HG03159 (cell line): ENCODE data around the gene PCSK5.

Source experiments
- ATAC-seq: cut with Tn5 transposase; IDR thresholded peaks from one replicate; pipeline ENCODE4 v1.9.1; 2021; ENCODE audit warnings: mild to moderate bottlenecking, moderate library complexity; ENCODE audit not compliant: unreplicated experiment

Gene PCSK5

DNA sequence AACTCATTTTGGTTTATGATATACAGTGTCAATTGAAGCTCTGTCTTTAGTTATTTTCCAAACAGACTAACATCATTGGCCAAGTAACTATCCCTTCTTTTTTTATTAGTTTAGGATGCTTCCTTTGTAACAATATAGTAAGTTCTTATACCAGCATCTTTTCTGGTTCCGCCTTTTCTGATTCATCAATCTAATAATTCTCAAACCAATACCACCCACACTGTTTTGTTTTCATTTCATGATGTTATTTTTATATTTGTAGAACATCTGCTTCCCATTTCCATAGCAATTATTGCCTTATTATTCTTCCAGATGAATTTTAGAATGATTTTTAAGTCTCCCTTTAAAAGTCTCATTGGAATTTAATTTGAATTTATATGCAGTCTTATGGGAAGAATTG is 285.7 kb downstream of the PCSK5 start:
- no peak for ATAC-seq

GRCh38 chr9:76177931-76178330 is 287.5 kb downstream of the PCSK5 start:
- ATAC-seq, result no peak

DNA sequence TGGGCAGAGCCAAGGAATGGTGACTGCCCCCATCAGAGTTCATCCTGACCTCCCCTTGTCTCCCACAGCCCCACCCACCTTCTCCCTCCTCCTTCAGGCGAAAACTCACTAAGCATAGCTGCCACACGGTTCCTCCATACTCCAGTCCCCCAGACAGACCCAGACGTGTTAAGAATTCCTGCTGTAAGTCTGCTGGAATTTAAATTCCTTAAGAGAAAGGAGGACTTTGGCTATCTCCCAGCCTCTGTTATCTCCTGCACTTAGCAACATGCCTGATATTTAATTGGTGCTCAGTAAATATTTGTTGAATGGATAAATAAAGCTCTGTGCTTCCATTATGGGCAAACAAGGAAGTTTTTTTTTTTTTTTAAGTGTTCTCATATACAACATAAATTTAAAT is 290.1 kb downstream of the PCSK5 start:
- ATAC-seq, result no peak

DNA sequence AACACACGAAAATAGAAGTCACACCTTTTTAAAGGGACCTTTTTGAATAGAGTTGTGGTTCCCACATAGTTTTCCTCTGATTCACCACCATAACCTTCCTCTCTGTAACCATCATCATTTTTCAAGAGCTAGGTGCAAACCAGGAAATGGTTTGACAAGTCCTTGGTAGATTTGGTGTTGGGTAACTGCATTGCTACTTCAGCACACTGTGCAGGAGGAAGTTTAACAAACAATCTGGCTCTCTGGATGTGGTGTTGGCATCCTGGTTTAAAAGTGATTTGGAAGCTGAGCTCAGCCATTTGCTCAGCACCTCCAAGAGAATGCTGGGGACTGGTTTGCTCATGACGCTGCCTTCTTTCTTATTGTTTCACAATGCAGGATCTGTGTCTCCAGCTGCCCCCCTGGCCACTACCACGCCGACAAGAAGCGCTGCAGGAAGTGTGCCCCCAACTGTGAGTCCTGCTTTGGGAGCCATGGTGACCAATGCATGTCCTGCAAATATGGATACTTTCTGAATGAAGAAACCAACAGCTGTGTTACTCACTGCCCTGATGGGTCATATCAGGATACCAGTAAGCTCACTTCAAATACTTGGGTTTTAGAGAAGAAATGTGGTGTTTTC is 290.7 kb downstream of the PCSK5 start:
- ATAC-seq, result no peak

DNA sequence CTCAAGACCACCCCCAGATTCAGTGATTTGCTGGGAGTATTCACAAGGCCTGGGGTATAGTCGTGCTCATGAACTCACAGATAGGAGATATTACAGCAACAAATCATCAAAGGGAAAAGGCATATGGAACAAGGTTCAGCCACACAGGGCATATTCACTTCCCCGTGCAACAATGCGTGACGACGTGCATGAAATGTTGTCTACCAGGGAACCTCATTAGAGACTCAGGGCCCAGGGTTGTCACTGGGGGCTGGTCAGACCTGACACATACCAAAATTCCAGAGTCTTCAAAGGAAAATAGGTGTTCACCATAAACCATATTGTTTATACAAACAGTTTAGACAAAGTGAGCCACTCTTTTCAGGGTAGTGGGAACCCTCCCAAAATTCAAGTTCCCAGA is 291.3 kb downstream of the PCSK5 start:
- no peak for ATAC-seq

DNA sequence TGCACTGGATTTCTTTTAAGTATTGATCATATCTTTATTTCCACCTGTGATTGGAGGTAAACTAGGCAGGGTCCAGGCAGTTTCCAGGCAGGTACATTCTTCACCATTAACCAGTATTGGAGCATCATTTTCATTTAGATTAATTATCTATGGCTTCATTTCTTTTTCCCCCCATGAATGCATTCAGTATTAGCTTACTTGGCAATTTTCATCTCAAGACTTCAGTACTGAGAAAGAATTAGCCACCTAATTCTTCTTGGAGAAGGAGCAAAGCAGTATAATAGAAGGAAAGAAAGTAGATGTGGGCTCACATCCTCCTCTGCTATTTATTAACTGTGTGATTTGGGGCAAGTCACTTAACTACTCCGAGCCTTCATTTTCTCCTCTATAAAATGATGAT is 295.0 kb downstream of the PCSK5 start:
- ATAC-seq, result no peak

- no peak for ATAC-seq
Measured at GRCh38 chr9:76188286-76188685, 297.8 kb downstream of the PCSK5 start.

DNA sequence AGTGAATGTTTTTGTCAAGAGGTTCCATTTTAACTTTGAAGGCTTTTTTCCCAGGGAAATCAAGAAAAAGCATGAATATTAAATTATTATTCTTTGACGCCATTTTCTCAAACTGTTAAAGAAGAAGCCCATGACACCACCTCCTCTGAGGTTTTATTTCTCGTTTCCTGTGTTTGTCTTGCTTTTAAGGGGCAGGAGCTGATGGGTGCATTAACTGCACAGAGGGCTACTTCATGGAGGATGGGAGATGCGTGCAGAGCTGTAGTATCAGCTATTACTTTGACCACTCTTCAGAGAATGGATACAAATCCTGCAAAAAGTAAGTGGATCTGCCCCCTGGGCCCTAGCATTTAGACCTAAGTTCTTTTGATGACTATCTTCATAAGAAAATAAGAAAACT is 298.4 kb downstream of the PCSK5 start:
- ATAC-seq, result no peak

GRCh38 chr9:76191493-76191892 is 301.0 kb downstream of the PCSK5 start:
- ATAC-seq, result no peak

DNA sequence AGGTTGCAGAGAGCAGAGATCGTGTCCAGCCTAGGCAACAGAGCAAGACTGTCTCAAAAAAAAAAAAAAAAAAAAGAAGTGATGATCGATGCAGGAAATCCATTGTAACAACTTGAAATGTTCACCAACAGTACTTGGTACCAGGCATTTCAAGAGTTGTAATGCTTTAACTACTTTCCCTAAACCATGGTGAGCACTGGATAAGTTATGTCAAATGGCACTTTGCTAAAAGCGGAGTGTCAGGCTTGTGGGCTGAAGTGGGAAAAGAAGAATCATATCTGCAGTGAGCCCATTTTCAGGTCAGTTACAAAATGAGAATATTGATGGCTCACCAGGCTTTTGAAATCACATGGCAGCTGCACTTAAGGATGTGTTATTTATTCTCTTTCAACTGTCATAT is 301.5 kb downstream of the PCSK5 start:
- ATAC-seq, result no peak

GRCh38 chr9:76194896-76195295 is 304.4 kb downstream of the PCSK5 start:
- ATAC-seq, result no peak

- no peak for ATAC-seq
Measured at GRCh38 chr9:76198336-76198735, 307.9 kb downstream of the PCSK5 start.

DNA sequence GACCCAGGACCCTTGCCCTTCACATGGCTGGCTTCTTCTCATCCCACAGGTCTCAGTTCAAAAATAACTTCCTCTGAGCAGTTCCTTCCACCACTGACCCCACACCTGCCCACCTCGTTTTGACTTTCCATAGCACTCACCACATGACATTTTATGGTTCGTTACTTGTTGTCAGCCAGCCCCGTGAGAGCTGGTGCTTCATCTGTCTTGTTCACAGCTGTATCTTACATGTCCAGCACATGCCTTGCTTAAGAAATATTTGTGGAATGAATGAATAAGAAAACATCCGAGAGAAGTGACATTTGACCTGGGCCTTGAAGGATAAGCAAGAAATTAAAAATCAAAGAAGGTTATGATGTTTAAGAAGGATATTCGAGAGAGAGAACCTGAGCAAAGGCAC is 309.8 kb downstream of the PCSK5 start:
- no peak for ATAC-seq

- no peak for ATAC-seq
Measured at GRCh38 chr9:76200745-76201144, 310.3 kb downstream of the PCSK5 start.

GRCh38 chr9:76203373-76203772 is 312.9 kb downstream of the PCSK5 start:
- no peak for ATAC-seq

- no peak for ATAC-seq
Measured at GRCh38 chr9:76206821-76207220, 316.3 kb downstream of the PCSK5 start.

DNA sequence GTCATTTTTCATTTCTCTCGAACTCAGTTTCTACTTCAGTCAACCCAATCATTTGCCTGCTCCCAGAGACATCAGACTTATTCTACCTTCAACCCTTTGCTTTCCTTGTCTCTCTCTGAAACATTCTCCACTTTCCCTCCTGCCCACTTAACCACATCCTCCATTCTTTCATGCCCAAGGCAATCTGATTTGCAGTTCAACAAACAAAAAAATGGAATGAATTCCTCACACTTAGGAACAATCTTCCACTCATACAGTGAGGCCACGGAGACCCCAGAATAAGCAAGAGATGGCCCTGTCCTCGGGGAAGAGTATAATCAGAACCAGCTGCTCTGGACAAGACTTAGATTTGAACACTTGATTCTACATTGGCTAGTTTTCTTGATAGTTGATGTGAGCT is 323.3 kb downstream of the PCSK5 start:
- ATAC-seq, result no peak

DNA sequence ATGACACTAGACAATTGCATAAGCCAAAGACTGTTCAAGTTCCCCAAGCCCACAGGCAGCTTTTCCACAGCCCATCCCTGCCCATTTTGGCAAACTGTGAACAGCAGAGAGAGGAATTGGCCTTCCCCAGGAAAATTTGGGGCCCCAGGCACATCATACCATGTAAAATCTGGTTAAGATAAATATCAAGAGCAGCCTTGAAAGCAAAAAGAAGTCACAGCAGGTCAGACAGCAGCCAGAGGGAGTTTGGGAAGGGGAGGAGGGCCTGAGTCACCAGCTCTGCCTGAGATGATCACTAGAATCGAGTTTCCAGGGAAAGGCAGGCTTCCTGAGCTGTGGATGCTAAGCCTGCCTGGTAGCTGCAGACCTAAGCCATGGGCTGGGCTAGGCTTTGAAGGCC is 324.6 kb downstream of the PCSK5 start:
- no peak for ATAC-seq

- no peak for ATAC-seq
Measured at GRCh38 chr9:76216161-76216649, 325.7 kb downstream of the PCSK5 start.

DNA sequence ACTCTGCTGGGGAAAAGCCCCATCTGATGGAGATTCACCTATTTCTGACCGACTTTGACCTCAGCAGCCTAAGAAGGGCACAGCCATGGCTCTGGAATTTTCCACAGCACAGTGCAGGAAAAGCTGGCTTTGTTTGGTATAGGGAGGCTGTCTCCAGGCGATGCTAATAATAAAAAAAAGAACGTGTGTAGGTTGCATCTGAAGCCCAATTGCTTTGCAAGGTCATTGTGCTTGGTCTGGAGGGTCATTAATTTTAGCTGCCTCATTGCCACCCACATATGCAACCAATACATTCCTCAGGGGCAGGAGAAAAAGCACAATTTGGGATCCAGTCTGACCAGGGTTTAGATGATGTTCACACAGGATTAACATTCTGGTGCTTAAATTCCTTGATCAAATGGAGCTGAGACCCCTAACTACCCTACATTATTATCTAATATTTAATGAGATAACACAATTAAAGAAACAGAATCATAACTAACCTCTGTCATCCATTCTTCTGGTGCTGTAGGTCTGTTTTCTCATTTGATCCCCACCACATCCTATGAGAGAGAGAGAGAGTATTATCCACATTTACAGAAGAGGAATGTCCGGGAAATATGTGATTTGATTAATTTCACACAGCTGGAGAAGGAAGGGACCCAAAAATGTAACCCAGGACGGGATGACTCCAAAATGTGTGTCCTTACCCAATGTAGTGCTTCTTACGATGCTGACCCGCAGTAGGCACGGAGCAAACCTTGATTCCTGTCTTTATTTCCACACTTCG is 327.8 kb downstream of the PCSK5 start:
- ATAC-seq, result no peak

DNA sequence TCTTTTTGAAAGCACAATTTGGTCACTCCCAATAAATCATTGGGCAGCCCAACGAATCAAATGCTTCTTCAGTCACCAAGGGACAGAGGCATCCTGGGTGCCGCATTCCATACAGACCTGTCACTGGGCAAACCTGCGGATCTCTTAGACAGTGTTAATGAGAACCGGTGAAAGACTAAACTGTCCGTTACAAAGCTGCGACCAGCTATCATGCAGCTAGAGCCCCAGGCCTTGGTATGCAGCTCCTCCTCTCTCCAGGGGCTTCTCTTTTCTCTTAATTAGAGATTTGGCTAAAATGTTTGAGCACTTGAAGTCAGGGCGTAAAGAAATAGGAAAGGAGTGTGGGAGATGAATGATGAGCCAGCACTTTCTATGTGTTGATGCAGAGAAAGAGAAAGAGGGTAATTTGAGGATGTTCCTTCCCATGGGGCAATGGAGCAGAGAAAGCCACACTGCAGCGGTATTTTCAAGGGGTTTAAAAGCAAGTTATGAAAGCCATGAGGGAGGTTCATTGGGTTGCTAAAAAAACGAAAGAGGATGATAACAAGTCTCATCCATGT is 328.5 kb downstream of the PCSK5 start:
- no peak for ATAC-seq

GRCh38 chr9:76219560-76220151 is 329.2 kb downstream of the PCSK5 start:
- ATAC-seq, result no peak
